WTC11 (cell line): Measurements from ENCODE around the gene TTC38. TPM values are rescaled to one million over a fixed set of nuclear protein-coding genes. Genes with fewer than 3 reads are reported as not detected.

Source experiments
- ATAC-seq: fragments of 200-7000 bp; cut with Tn5 transposase; 2 replicates; pipeline ENCODE4 v1.10.0; 2021; ENCODE audit warnings: mild to moderate bottlenecking, moderate library complexity
- CTCF ChIA-PET: fragments of 300-600 bp; sonication (Branson Sonifier 250); formaldehyde crosslinking; loops from one replicate; lab custom pipeline; 2021; ENCODE audit warnings: antibody characterized with exemption; lab: Charles Lee
- POLR2A ChIA-PET: fragments of 350-600 bp; sonication (Branson Sonifier 250); formaldehyde crosslinking; loops from one replicate; lab custom pipeline; 2021; ENCODE audit warnings: antibody characterized with exemption; lab: Charles Lee
- DNase-seq: peaks from one replicate; pipeline ENCODE4 v3.0.0; 2021; ENCODE audit warnings: low spot score
- H3K27ac Mint-ChIP-seq: 2 replicates; pipeline ENCODE4 v1.8.0; 2021; ENCODE audit warnings: mixed read lengths
- H3K27me3 Mint-ChIP-seq: 2 replicates; pipeline ENCODE4 v1.8.0; 2021; ENCODE audit warnings: low read depth, mild to moderate bottlenecking, moderate library complexity, mixed read lengths
- H3K36me3 Mint-ChIP-seq: 2 replicates; pipeline ENCODE4 v1.8.0; 2021; ENCODE audit warnings: mixed read lengths
- H3K4me1 Mint-ChIP-seq: 2 replicates; pipeline ENCODE4 v1.8.0; 2022; ENCODE audit warnings: mixed read lengths
- H3K4me3 Mint-ChIP-seq: 2 replicates; pipeline ENCODE4 v1.8.0; 2021; ENCODE audit warnings: mild to moderate bottlenecking, moderate library complexity, mixed read lengths
- H3K9me3 Mint-ChIP-seq: 2 replicates; pipeline ENCODE4 v1.8.0; 2021; ENCODE audit warnings: mixed read lengths
- ATF2 ChIP-seq: sonication (generic); formaldehyde crosslinking; IDR thresholded peaks from 2 replicates; pipeline ENCODE4 v1.8.1; 2022; ENCODE audit warnings: low read depth, missing genetic modification reagents, borderline replicate concordance
- ATF3 ChIP-seq: sonication (generic); formaldehyde crosslinking; conservative IDR thresholded peaks from 2 replicates; pipeline ENCODE4 v1.8.1; 2022; ENCODE audit warnings: mild to moderate bottlenecking, missing genetic modification reagents
- CTCF ChIP-seq: fragments of 200-600 bp; IDR thresholded peaks from 2 replicates; pipeline ENCODE4 v1.8.0; 2022; ENCODE audit warnings: antibody characterized with exemption
- E2F1 ChIP-seq: sonication (generic); formaldehyde crosslinking; IDR thresholded peaks from 2 replicates; pipeline ENCODE4 v1.8.0; 2022; ENCODE audit warnings: mild to moderate bottlenecking, missing genetic modification reagents
- GRHL2 ChIP-seq: fragments of 250-450 bp; sonication (Bioruptor Pico); IDR thresholded peaks from 2 replicates; pipeline ENCODE4 v1.8.0; 2022; ENCODE audit warnings: mild to moderate bottlenecking, moderate library complexity; ENCODE audit not compliant: insufficient replicate concordance, severe bottlenecking
- IRF2 ChIP-seq: sonication (generic); formaldehyde crosslinking; IDR thresholded peaks from 2 replicates; pipeline ENCODE4 v1.8.0; 2022; ENCODE audit warnings: low read depth, missing genetic modification reagents, borderline replicate concordance
- MLX ChIP-seq: sonication (generic); formaldehyde crosslinking; IDR thresholded peaks from 2 replicates; pipeline ENCODE4 v1.8.1; 2023; ENCODE audit warnings: mild to moderate bottlenecking, missing genetic modification reagents, moderate library complexity
- SMAD3 ChIP-seq: sonication (generic); formaldehyde crosslinking; IDR thresholded peaks from 2 replicates; pipeline ENCODE4 v1.8.0; 2022; ENCODE audit warnings: missing genetic modification reagents, mild to moderate bottlenecking, borderline replicate concordance
- STAT6 ChIP-seq: sonication (generic); formaldehyde crosslinking; conservative IDR thresholded peaks from 2 replicates; pipeline ENCODE4 v1.8.1; 2023; ENCODE audit warnings: mild to moderate bottlenecking, low read depth, missing genetic modification reagents, moderate library complexity
- TEAD4 ChIP-seq: sonication (generic); formaldehyde crosslinking; IDR thresholded peaks from 2 replicates; pipeline ENCODE4 v1.8.0; 2022; ENCODE audit warnings: mild to moderate bottlenecking, missing genetic modification reagents
- USF1 ChIP-seq: sonication (generic); formaldehyde crosslinking; IDR thresholded peaks from 2 replicates; pipeline ENCODE4 v1.8.0; 2022; ENCODE audit warnings: mild to moderate bottlenecking, missing genetic modification reagents
- ZNF138 ChIP-seq: sonication (generic); formaldehyde crosslinking; conservative IDR thresholded peaks from 2 replicates; pipeline ENCODE4 v1.8.1; 2022; ENCODE audit warnings: mild to moderate bottlenecking, moderate library complexity, missing genetic modification reagents
- ZNF232 ChIP-seq: sonication (generic); formaldehyde crosslinking; IDR thresholded peaks from 2 replicates; pipeline ENCODE4 v1.8.0; 2022; ENCODE audit warnings: mild to moderate bottlenecking, missing genetic modification reagents
- ZNF317 ChIP-seq: sonication (generic); formaldehyde crosslinking; IDR thresholded peaks from 2 replicates; pipeline ENCODE4 v1.8.1; 2023; ENCODE audit warnings: low read depth, mild to moderate bottlenecking, moderate library complexity, missing genetic modification reagents, borderline replicate concordance
- ZNF512 ChIP-seq: sonication (generic); formaldehyde crosslinking; IDR thresholded peaks from 2 replicates; pipeline ENCODE4 v1.8.1; 2022; ENCODE audit warnings: missing genetic modification reagents, borderline replicate concordance
- ZNF671 ChIP-seq: fragments of 250-450 bp; sonication (Bioruptor Pico); IDR thresholded peaks from 2 replicates; pipeline ENCODE4 v1.8.0; 2021; ENCODE audit warnings: mild to moderate bottlenecking
- total RNA-seq: library from RNA; stranded (reverse); gene quantifications from 3 replicates; pipeline ENCODE4 v1.2.3, GENCODE V29; 2021

The TTC38 gene
- total RNA-seq, 1 experiment from 2014 or later = 20.7 TPM

- TF ChIP-seq MLX (CRISPR knock-in tag) (no peak), SMAD3 (CRISPR knock-in tag) (no peak), GRHL2 (no peak), STAT6 (CRISPR knock-in tag) (no peak), ZNF232 (CRISPR knock-in tag) (no peak), ATF2 (no peak)
- H3K4me1 Mint-ChIP-seq = no peaks in the 10 kb centered on the region
- CTCF ChIA-PET = interaction anchor here (0.5 kb wide), 1 partner anchor 587 kb away, joined by 3 read pairs; no protein-coding TSS in a partner anchor
- DNase-seq (no peak), ATAC-seq (no peak)
- peaks cover 17% of the 10 kb centered on the region for H3K36me3 Mint-ChIP-seq
- H3K27ac Mint-ChIP-seq = no peak overlapping the region; the same call in 1 of the 2 replicates
- H3K27me3 Mint-ChIP-seq = no peaks in the 10 kb centered on the region
- H3K4me3 Mint-ChIP-seq = no peak overlapping the region
- POLR2A ChIA-PET = interaction anchor here (0.7 to 1.3 kb wide), 2 partner anchors 25 to 1366 kb away, joined by 3 to 5 read pairs; no protein-coding TSS in a partner anchor
- H3K9me3 Mint-ChIP-seq = no peaks in the 10 kb centered on the region
Measured at GRCh38 chr22:46286941-46287872, 19.4 kb downstream of the TTC38 start.

- Mint-ChIP-seq H3K27me3 (no peaks in the 10 kb centered on the region), H3K4me1 (no peaks in the 10 kb centered on the region), H3K4me3 (no peak overlapping the region), H3K27ac (no peak overlapping the region), H3K36me3 (peaks cover 25% of the 10 kb centered on the region), H3K9me3 (no peaks in the 10 kb centered on the region)
- TF ChIP-seq TEAD4 (CRISPR knock-in tag) (no peak), ZNF138 (no peak), ZNF671 (CRISPR knock-in tag) (no peak), ZNF512 (CRISPR knock-in tag) (no peak), ATF3 (CRISPR knock-in tag) (no peak), CTCF (no peak), USF1 (CRISPR knock-in tag) (no peak), E2F1 (CRISPR knock-in tag) (no peak), IRF2 (no peak), ZNF317 (no peak), ATF2 (no peak)
- DNase-seq (no peak), ATAC-seq (no peak)
- POLR2A ChIA-PET = no interaction called here
- CTCF ChIA-PET = no interaction called here
Measured at GRCh38 chr22:46287873-46288751, 20.3 kb downstream of the TTC38 start.
